Ishikawa (cell line): Measurements from ENCODE around the gene VPS45.

Experiments
- CEBPB ChIP-seq: IDR thresholded peaks from 2 replicates; pipeline ENCODE4 v1.6.1; 2012
- CREB1 ChIP-seq: IDR thresholded peaks from 2 replicates; pipeline ENCODE4 v1.6.1; 2012; ENCODE audit warnings: low read depth
- EGR1 ChIP-seq: IDR thresholded peaks from 2 replicates; pipeline ENCODE4 v1.6.1; 2012
- EP300 ChIP-seq: IDR thresholded peaks from 2 replicates; pipeline ENCODE4 v1.6.1; 2012; ENCODE audit warnings: borderline replicate concordance
- FOXM1 ChIP-seq: IDR thresholded peaks from 2 replicates; pipeline ENCODE4 v1.6.1; 2012; ENCODE audit warnings: low read depth, borderline replicate concordance
- MAX ChIP-seq: IDR thresholded peaks from 2 replicates; pipeline ENCODE4 v1.6.1; 2012
- NFIC ChIP-seq: IDR thresholded peaks from 2 replicates; pipeline ENCODE4 v1.6.1; 2012
- RAD21 ChIP-seq: IDR thresholded peaks from 2 replicates; pipeline ENCODE4 v1.6.1; 2012; ENCODE audit warnings: low read depth
- REST ChIP-seq: IDR thresholded peaks from 2 replicates; pipeline ENCODE4 v1.6.1; 2012; ENCODE audit warnings: low read depth, mild to moderate bottlenecking
- TAF1 ChIP-seq: IDR thresholded peaks from 2 replicates; pipeline ENCODE4 v1.6.1; 2012; ENCODE audit warnings: low read depth, mild to moderate bottlenecking
- TCF12 ChIP-seq: IDR thresholded peaks from 2 replicates; pipeline ENCODE4 v1.6.1; 2012; ENCODE audit warnings: low read depth
- TEAD4 ChIP-seq: IDR thresholded peaks from 2 replicates; pipeline ENCODE4 v1.6.1; 2012
- USF1 ChIP-seq: IDR thresholded peaks from 2 replicates; pipeline ENCODE4 v1.6.1; 2012
- YY1 ChIP-seq: IDR thresholded peaks from 2 replicates; pipeline ENCODE4 v1.6.1; 2012; ENCODE audit warnings: low read depth
- ZBTB7A ChIP-seq: IDR thresholded peaks from 2 replicates; pipeline ENCODE4 v1.6.1; 2012; ENCODE audit warnings: low read depth

Gene VPS45

GRCh38 chr1:150087415-150087814 lies 19.8 kb downstream of the VPS45 start:
- TF ChIP-seq YY1 (no peak), TAF1 (no peak), EGR1 (no peak), NFIC (no peak), CREB1 (no peak), TEAD4 (no peak), TCF12 (no peak)

- TF ChIP-seq EGR1 (no peak), EP300 (no peak), NFIC (no peak), TAF1 (no peak), USF1 (no peak), TCF12 (no peak)
Observed at GRCh38 chr1:150089846-150090520, 22.4 kb downstream of the VPS45 start.

- TF ChIP-seq TAF1 (no peak), TCF12 (no peak), ZBTB7A (no peak), TEAD4 (no peak), MAX (no peak), USF1 (no peak), NFIC (no peak), RAD21 (no peak), CREB1 (no peak), FOXM1 (no peak), YY1 (no peak), REST (no peak), EGR1 (no peak), EP300 (no peak), CEBPB (no peak)
Observed at GRCh38 chr1:150092180-150092791, 24.7 kb downstream of the VPS45 start.

- TF ChIP-seq TEAD4 = no peak
- TF ChIP-seq CREB1 = no peak
- TF ChIP-seq TCF12 = no peak
- no peak for TF ChIP-seq CEBPB
- no peak for TF ChIP-seq REST
- TF ChIP-seq EGR1 = no peak
Observed at GRCh38 chr1:150093805-150094204, 26.2 kb downstream of the VPS45 start.

- TF ChIP-seq TEAD4 (no peak), CEBPB (no peak), CREB1 (no peak), YY1 (no peak), ZBTB7A (no peak), TAF1 (no peak), EP300 (no peak), EGR1 (no peak), MAX (no peak), TCF12 (no peak), NFIC (no peak), FOXM1 (no peak)
Observed at GRCh38 chr1:150094734-150095265, 27.2 kb downstream of the VPS45 start.

- no peak for TF ChIP-seq MAX
Observed at GRCh38 chr1:150102986-150103385, 35.4 kb downstream of the VPS45 start.
